Left lung (tissue), 10 donors: ENCODE results near the gene SNRNP35. TPM values are rescaled to one million over a fixed set of nuclear protein-coding genes. Genes with fewer than 3 reads are reported as not detected.
A peak's percentile ranks its signal among the peaks of the same experiment; 100 is the strongest.
"Not testable (repeated sequence)": the region's sequence is repeated elsewhere in the genome, so short reads cannot be mapped to it uniquely, and the experiment has no call there.

Experiments used
- ATAC-seq: fragments of 200-7000 bp; cut with Tn5 transposase; one replicate; pipeline ENCODE4 v1.9.1; 2020; ENCODE audit warnings: moderate library complexity
- DNase-seq, 4 donors: peaks; one replicate each; pipeline ENCODE4 v3.0.0-alpha.2; 2013 to 2020
- H3K27ac ChIP-seq, 2 donors: fragments of 200-600 bp; sonication (generic) in 1 of 2; one replicate each; pipeline versions ENCODE4 v1.5.0 to v1.8.0; 2020 to 2021
- H3K27me3 ChIP-seq, 2 donors: fragments of 200-600 bp; sonication (generic) in 1 of 2; one replicate each; pipeline versions ENCODE4 v1.5.0 to v1.8.0; 2020 to 2021
- H3K36me3 ChIP-seq, 2 donors: fragments of 200-600 bp; sonication (generic) in 1 of 2; one replicate each; pipeline versions ENCODE4 v1.5.0 to v1.8.0; 2020 to 2021
- H3K4me1 ChIP-seq, 2 donors: fragments of 200-600 bp; one replicate each; pipeline ENCODE4 v1.8.0; 2021
- H3K4me3 ChIP-seq, 2 donors: fragments of 200-600 bp; sonication (generic) in 1 of 2; one replicate each; pipeline versions ENCODE4 v1.5.0 to v1.8.0; 2020 to 2021; ENCODE audit warnings: mild to moderate bottlenecking in 1 of 2
- H3K9me3 ChIP-seq, 2 donors: fragments of 200-600 bp; sonication (generic) in 1 of 2; one replicate each; pipeline versions ENCODE4 v1.5.0 to v1.8.0; 2020 to 2021
- intact Hi-C, 2 donors: fragments of 100-400 bp; cut with DNase I; formaldehyde crosslinking; loops; one replicate each; pipeline versions ENCODE4 v1.11.2 to v1.14.2; 2022
- polyA plus RNA-seq, 6 donors: library from polyadenylated mRNA; unstranded; fragments of 120-200 nt; gene quantifications; one replicate each; pipeline ENCODE4 v1.2.1, GENCODE V29; 2013; ENCODE audit not compliant: insufficient read length in 6 of 6
- total RNA-seq, 2 donors: library from RNA; stranded (reverse); fragmentation: NEBNext Ultra II Directional; extraction: Animal tissue kit (Norgen Biotek cat#: 25700); gene quantifications; one replicate each; pipeline ENCODE4 v1.2.1, GENCODE V29; 2021
- TF ChIP-seq, protein P1 (sequence below), 2 donors: fragments of 200-600 bp; sonication (generic) in 1 of 2; IDR thresholded peaks; one replicate each; pipeline versions ENCODE4 v1.5.0 to v1.8.0; 2021; ENCODE audit warnings: antibody characterized with exemption in 2 of 2
- donor health status: DM: no; HTN: yes; CAD: no.
- donor health status: DM: no; HTN: no; CAD: no.

SNRNP35 gene
- total and polyA plus RNA-seq, 8 donors = 22.6 to 42.6 (median 37.8) TPM

DNA sequence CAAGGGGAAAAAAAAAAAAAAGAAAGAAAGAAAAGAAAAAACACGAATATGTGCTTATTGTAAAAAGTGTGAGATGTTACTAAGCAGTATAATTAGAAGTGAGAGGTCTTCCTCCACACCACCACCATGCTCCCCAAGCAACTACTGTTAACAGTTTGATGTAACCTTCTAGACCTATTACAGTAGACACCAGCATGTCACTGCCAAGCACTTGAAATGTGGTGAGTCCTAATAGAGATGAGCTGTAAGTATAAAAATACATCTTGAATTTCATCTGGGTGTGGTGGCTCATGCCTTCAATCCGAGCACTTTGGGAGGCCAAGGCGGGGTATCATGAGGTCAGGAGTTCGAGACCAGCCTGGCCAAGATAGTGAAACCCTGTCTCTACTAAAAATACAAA, 8.1 kb upstream of the SNRNP35 start:
- no peaks in the 10 kb centered on the region for H3K9me3 ChIP-seq
- no peak for ATAC-seq

DNA sequence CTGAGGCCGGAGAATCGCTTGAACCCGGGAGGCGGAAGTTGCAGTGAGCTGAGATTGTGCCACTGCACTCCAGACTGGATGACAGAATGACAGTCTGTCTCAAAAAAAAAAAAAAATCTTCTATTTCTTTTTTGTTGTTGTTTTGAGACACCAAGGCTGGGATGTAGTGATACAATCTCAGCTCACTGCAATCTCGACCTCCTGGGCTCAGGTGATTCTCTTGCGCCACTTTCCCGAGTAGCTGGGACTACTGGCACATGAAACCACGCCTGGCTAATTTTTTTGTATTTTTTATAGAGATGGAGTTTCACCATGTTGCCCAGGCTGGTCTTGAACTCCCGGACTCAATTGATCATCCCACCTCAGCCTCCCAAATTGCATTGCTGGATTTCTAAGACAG, 7.3 kb upstream of the SNRNP35 start:
- TF ChIP-seq, protein P1, sequence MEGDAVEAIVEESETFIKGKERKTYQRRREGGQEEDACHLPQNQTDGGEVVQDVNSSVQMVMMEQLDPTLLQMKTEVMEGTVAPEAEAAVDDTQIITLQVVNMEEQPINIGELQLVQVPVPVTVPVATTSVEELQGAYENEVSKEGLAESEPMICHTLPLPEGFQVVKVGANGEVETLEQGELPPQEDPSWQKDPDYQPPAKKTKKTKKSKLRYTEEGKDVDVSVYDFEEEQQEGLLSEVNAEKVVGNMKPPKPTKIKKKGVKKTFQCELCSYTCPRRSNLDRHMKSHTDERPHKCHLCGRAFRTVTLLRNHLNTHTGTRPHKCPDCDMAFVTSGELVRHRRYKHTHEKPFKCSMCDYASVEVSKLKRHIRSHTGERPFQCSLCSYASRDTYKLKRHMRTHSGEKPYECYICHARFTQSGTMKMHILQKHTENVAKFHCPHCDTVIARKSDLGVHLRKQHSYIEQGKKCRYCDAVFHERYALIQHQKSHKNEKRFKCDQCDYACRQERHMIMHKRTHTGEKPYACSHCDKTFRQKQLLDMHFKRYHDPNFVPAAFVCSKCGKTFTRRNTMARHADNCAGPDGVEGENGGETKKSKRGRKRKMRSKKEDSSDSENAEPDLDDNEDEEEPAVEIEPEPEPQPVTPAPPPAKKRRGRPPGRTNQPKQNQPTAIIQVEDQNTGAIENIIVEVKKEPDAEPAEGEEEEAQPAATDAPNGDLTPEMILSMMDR (IDR thresholded peaks at IDR 0.05) = no peak
- Histone ChIP-seq H3K4me1 (peaks cover 10 to 36% of the 10 kb centered on the region in 2 donors), H3K4me3 (no peak overlapping the region), H3K9me3 (no peaks in the 10 kb centered on the region), H3K27me3 (no peaks in the 10 kb centered on the region), H3K36me3 (no peaks in the 10 kb centered on the region), H3K27ac (no peak overlapping the region)
- intact Hi-C loops = no loop called here
- ATAC-seq = no peak
- DNase-seq = no peak

More for the DNA sequence above, 8.1 kb upstream of the SNRNP35 start:
- Histone ChIP-seq H3K27me3 (no peaks in the 10 kb centered on the region), H3K4me3 (no peak overlapping the region), H3K4me1 (peaks cover 15 to 43% of the 10 kb centered on the region in 2 donors), H3K27ac (peak overlapping the region; percentile 76 to 88), H3K36me3 (no peaks in the 10 kb centered on the region)
- DNase-seq = no peak
- intact Hi-C loops = no loop called here
- TF ChIP-seq, protein P1 (IDR thresholded peaks at IDR 0.05) = no peak

DNA sequence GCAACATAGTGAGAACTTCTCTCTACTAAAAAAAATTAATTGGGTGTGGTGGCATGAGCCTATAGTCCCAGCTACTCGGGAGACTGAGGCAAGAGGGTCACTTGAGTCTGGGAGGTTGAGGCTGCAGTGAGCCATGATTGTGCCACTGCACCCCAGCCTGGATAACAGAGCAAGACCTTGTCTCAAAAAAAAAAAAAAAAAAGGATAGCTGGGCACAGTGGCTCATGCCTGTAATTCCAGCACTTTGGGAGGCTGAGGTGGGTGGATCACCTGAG, 5.7 kb upstream of the SNRNP35 start:
- H3K36me3 ChIP-seq, H3K27ac ChIP-seq, H3K27me3 ChIP-seq, intact Hi-C loops, H3K9me3 ChIP-seq, ATAC-seq, DNase-seq, H3K4me3 ChIP-seq: not testable (repeated sequence)
- H3K4me1 ChIP-seq = peaks cover 3 to 20% of the 10 kb centered on the region in 2 donors

DNA sequence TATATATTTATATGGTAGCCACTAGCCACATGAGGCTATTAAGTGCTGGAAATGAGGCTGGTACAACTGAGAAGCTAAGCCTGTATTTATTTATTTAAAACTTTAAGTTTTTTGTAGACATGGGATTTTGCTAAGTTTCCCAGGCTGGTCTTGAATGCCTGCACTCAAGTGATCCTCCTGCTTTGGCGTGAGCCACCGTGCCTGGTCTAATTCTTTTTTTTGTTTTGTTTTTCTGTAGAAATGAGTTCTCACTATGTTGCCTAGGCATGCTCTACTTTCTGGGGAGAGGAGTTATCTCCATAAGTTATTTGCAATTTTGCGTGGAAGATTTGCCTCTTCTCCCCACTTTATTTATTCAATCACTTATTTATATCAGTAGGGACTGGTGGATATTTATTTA, 4.8 kb upstream of the SNRNP35 start:
- peak in 1 of 4 donors; percentile 21 for DNase-seq
- no peaks in the 10 kb centered on the region for H3K27me3 ChIP-seq

DNA sequence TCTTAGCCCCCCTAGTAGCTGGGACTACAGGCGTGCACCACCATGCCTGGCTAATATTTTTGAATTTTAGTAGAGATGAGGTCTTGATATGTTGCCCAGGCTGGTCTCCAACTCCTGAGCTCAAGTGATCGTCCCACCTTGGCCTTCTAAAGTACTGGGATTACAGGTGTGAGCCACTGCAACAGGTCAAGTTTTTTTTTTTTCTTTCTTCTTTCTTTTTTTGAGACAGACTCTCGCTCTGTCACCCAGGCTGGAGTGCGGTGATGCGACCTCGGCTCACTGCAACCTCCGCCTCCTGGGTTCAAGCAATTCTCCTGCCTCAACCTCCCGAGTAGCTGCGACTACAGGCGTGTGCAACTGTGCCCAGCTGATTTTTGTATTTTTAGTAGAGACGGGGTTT, 5.2 kb downstream of the SNRNP35 start:
- ATAC-seq, H3K4me3 ChIP-seq: not testable (repeated sequence)

More for the DNA sequence above, 4.8 kb upstream of the SNRNP35 start:
- TF ChIP-seq, protein P1 (IDR thresholded peaks at IDR 0.05) = no peak
- ATAC-seq = no peak
- Histone ChIP-seq H3K4me3 (no peak overlapping the region), H3K4me1 (peaks cover 0 to 12% of the 10 kb centered on the region in 2 donors), H3K36me3 (no peaks in the 10 kb centered on the region), H3K9me3 (no peaks in the 10 kb centered on the region), H3K27ac (no peak overlapping the region)
- intact Hi-C loops = no loop called here

DNA sequence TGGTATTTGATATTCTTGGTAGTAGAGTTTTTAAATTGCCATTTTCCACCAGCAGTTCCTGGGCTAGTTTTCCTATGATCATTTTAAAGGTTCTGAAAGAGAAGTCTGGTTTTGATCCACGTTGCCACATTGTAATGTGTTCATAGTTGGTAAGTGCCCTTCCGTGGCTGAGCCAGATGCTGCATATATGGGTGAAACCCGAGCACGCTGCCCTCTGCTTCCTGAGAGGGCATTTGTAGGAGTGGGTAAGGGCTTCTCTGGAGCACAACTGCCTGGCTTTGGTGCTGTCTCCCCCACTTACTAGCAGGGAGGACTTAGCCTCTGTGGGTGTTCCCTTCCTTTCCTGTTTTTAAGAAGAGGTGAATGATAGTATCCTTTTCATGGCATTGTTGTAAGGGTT, 7.1 kb downstream of the SNRNP35 start:
- Histone ChIP-seq H3K4me3 (no peak overlapping the region), H3K27ac (no peak overlapping the region), H3K9me3 (no peaks in the 10 kb centered on the region), H3K36me3 (peaks cover 0 to 49% of the 10 kb centered on the region in 2 donors), H3K4me1 (peaks cover 0 to 5% of the 10 kb centered on the region in 2 donors), H3K27me3 (no peaks in the 10 kb centered on the region)
- DNase-seq (no peak), ATAC-seq (no peak)
- TF ChIP-seq, protein P1 (IDR thresholded peaks at IDR 0.05) = no peak
- intact Hi-C loops = no loop called here

More for the DNA sequence above, 5.2 kb downstream of the SNRNP35 start:
- H3K27me3 ChIP-seq, H3K27ac ChIP-seq, intact Hi-C loops, DNase-seq, H3K9me3 ChIP-seq: not testable (repeated sequence)
- Histone ChIP-seq H3K36me3 (peaks cover 0 to 45% of the 10 kb centered on the region in 2 donors), H3K4me1 (peaks cover 0 to 20% of the 10 kb centered on the region in 2 donors)
